Amygdala (tissue), 56 donors: ENCODE data around the gene DHX40.
"Not testable (repeated sequence)": the region's sequence is repeated elsewhere in the genome, so short reads cannot be mapped to it uniquely, and the experiment has no call there.

Experiments used
- DNase-seq, 56 donors: peaks; one replicate each; lab custom pipeline; 2025; lab: John Stamatoyannopoulos, UW

The DHX40 gene

DNA sequence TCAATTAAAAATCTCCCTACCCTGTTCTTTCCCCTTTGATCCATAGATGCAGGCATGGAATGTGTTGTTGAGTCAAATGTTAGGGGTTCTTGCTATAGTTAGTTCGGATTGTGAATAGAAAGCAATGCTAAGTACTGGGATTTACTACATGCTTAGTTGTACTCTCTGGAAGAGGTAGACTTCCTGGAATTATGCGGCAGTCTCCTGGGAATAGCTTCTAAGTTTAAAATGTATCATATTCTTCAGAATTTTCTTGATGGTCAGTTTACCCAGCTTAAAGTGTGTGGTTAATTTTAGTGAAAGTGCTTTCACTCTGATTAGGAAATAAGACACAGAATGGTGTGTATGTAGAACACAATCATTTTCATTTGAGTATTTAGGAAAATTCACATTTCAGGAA, 57.7 kb downstream of the DHX40 start:
- no peak for DNase-seq

DNA sequence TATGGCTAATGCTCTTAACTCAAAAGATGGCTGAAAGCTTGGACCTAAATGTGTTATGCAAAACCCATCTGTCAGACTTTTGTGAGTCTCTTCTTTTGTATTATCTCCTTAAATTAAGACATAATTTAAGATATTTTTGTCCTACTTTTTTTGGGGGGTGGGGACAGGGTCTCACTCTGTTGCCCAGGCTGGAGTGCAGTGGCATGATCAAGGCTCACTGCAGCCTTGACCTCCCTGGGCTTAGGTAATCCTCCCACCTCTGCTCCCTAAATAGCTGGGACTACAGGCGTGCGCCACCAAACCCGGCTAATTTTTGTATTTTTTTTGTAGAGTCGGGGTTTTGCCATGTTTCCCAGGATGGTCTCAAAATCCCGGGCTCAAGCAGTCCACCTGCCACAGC, 61.3 kb downstream of the DHX40 start:
- no peak for DNase-seq

DNA sequence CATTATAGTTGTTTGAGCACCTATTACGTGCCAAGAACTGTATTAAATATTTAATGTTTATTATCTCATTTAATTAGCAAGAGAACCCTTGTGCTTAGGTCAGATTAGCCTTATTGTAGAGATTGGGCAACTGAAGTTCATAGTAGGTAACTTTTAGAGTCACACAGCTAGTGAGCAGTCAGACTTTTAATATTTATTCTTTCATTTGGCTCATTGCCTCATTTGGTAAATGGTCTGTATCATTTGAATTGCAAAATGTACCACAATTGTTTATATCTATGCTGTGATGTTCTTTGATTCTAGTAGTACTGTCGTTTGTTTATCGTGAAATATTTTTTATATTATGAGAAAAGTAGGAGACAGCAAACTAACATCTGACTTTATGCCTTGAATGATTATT, 61.9 kb downstream of the DHX40 start:
- no peak for DNase-seq

DNA sequence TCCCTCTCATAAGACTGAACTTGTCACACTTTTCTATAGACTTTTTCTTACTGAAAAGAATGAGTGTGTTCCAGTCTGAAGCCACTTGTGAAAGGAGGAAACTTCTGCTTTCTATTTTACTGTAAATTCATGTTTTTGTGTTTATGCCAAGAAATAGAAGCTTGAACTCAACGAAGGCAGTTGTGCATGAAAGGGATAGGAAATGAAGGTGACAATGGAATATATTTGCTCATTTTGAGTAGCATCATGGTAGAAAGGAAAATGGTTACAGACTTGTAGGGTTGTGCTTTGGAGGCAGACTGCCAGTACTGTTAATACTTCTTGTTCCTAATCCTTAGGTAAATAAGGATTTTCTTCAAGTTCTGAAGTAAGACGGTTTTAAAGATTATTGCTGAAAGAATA, 62.4 kb downstream of the DHX40 start:
- no peak for DNase-seq

DNA sequence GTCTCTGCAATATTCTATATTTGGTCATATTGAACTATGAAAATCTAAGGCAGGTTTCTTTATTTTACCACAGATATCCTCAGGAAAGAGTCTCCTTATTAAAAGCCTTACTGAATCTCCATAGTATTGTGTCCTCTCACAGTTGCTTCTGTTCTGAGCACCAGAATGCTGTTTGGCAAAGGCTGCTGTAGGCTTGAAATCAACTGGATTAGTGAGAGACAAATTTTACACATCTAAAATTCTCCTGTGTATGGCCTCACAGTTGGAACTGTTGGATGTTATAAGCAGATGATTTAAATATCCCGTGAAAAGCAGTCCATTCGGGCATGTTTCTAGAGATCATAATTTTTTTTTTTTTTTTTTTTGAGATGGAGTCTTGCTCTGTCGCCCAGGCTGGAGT, 63.8 kb downstream of the DHX40 start:
- DNase-seq: no peak

DNA sequence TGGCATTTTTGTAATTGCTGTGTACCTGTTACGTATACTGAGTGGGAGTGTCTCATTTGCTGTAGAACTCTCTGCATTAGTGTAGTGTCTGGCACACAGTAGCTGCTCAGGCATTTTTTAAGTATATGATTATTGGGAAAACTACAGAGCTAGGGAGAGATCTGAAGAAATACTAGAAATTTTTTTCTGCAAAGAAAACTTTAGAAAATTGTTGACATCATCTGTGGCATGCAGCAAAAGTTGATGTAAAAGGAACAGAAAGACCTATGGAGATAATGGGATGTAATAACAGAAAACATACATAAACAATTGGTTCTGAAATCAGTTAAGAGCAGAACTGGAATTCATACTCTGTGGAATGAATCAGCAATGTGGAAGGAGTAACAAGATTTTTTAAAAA, 65.9 kb downstream of the DHX40 start:
- no peak for DNase-seq

DNA sequence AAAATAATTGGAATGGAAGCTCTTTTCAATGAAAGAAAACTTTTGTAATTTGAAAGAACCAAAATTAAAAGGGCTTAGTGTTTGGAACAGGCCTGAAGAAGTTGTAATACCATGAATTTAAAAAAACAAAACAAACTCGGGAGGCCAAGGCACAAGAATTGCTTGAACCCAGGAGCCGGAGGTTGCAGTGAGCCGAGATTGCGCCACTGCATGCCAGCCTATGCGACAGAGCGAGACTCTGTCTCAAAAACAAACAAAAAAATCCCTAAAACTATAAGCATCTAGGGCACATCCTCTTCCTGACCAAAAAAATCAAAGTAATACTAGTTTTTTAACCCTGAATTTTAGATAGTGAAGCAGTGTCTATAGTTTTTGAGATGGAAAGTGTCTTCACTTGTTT, 67.0 kb downstream of the DHX40 start:
- DNase-seq: no peak

DNA sequence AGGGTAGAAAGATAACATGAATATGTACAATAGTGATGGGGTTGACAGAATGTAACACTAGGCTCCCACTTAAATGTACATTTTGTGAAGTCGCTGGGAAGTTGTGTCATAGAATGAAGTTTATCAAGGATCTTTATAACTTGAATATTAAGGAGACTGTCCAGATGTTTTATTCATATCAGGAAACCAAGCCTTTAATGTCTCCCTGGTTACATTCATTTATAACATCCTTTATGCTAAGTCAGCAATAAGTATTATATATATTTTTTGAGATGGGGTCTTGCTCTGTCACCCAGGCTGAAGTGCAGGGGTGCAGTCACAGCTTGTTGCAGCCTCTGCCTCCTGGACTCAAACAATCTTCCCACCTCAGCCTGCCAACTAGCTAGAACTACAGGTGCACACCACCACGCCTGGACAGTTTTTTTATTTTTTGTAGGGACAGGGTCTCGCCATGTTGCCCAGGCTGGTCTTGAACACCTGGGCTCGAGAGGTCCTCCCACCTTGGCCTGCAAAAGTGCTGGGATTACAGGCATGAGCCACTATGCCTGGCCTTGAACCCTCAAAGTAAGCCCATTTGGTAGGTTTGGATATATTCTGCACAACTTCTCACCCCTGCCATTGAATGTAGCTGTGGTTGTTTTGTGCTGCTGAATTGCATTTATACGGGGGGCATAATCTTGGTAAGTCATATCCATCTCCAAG, 68.4 kb downstream of the DHX40 start:
- DNase-seq: no peak

DNA sequence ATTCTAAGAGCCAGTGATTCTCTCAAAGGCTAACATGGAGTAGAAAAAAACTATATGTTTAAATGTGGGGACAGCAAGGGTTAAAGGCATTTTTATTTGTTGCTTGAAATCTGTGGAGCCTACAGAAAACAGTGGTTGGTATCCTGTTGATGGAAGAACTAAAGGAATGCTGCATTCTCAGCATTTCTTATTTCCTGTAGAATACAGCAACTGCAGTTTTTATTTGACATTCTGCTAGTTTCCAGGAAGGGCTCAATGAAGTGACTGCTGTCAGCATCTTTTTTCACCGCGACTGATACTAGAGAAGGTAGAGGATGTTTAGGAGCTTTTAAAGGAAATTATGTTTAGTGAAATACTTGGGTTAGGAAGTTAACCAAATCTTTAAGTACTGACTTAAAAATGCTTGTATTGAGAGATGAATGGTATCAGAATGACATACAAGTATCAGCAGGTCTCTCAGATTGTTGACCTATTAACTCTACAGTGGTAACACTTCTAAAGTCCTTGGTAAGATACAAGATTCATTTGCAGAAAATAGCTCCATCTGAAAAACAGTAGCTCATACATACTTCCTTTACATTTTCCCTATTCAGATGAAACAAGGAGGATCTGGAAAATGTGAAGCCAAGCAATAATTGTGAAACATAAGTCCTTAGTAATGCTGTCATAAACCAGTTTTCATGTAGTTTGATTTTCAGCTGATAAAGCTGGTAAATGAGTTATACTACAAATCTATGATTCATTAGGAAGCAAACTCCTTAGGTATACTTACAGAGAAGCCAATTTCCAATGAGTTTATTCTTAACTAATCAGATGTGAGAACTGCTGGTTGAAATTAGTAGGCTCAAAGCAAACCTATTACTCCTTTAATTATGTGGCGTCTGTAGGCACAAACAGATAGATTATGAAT, 69.5 kb downstream of the DHX40 start:
- no peak for DNase-seq

DNA sequence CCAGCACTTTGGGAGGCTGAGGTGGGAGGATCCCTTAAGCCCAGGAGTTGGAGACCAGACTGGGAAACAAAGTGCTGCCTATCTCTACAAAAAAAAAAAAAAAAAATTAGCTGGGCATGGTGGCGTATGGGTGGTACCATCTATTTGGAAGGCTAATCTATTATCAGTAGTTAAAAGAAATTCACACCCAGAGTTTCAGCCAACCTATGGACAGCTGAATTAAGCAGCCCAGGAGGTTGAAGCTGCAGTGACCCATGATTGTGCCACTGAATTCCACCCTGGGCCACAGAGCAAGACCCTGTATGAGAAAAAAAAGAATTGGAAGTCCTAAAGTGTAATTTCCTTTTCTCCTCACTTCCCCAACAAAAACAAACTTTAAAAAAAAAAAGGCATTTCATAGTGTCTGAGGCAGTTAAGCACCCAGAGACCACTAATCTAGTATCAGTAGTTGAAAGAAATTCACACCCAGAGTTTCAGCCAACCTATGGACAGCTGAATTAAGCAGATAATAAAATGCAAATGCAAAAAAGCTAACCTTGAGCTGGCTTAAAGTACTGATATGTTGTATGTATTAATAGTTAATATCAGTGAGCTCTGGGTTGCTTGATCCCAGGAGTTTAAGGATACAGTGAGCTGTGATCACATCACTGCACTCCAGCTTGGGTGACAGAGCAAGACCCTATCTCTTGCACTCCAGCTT, 72.4 kb downstream of the DHX40 start:
- DNase-seq: no peak

DNA sequence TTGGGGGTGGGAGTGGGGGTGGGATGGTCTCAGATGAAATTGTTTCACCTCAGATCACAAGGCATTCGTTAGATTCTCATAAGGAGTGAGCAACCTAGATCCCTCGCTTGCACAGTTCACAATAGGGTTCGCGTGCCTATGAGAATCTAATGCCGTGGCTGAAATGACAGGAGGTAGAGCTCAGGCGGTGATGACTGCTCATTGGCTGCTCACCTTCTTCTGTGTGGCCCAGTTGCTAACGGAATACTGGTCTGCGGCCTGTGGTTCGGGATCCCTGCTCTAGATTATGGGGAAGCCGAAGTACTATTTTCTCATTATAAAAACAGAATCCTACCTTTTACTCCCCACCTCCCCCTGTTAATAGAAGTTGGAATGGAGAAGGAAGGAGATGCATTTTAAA, 73.1 kb downstream of the DHX40 start:
- no peak for DNase-seq

DNA sequence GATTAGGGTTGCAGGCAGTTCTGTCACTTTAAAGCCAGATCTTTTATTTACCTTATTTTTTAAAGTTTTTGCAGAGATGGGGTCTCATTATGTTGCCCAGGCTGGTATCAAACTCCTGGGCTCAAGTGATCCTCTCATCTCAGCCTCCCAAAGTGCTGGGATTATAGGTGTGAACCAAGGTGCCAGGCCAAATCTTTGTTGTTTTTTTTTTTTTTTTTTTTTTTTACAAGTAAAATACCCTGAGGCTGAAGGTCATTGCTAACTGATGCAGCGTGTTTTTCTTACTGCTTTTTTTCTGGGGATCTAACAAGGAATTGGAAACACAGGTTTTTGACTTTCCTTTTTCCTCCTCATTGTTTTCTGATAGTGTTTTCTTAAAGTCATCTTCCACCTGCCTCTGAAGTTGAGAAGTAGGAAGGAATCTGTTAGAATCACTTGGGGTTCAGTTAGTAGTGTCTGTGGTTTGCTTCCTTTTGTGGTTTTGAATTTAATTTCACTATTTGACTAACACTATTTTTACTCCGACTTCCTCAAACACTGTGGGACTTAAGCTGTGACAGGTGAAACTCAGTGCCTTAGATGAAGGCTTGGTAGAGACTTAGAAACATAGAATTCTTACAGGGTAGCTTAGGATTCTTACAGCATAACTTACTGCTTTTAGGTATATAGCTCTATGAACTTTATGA, 76.5 kb downstream of the DHX40 start:
- DNase-seq: no peak

DNA sequence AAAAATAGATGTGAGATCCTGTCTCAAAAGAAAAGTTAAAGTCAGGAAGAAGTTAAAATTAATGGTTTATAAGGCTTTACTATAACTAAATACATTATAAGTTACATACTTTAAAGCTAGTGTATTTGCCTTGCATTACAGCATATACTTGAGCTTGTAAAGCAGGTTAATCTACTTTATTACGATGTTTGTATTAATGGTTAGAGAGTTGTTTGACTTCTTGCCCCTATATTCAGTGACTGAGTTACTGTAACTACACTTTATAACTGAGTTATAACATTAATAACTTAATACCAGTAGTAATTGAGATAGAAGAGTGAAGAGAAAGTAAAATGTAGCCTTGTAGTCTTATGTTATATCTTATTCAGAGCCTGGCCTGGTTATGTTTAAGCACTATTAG, 77.2 kb downstream of the DHX40 start:
- DNase-seq: no peak

DNA sequence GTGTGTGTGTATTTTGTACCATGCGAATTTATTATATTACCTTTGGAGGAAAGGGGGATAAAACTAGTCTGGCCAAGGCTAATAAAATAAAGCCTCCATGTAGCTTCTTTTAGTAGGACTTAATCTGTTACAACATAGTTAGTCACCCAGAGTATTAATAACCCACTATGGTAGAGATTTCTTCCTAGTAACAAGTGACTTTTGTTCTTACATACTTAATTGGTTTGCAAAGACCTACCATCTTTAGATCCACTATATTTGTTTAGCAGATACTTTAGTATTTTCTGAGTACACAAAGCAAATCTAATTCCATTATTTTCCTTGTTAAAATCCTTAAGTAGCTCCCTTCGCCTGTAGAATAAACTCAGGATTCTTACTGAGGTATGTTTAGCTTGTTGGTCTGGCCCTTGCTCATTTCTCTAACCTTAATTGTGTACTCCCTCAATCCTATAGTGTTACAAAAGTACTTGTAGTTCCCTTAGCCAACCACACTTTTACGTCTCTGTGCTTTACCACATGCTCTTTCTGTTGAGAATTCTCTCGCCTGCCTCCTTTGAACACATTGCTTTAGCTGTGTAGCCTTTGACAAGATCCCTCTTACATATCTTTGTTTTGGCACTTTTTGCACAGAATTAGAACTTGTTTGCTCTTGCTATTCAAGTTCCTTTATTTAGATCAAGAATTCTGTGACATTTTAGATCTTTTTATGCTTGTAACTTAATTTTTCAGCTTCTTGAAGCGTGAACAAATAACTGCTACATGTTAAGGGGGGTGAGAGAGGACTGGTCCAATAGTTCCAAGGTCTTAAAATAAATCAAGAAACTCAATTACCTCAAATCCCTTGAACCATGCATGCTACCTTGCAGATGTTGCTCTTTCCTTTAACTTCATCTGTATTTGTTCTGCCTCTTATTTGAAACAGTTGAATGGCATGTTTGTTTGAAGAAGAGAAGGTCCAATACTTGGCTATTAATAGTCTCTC, 78.0 kb downstream of the DHX40 start:
- no peak for DNase-seq

DNA sequence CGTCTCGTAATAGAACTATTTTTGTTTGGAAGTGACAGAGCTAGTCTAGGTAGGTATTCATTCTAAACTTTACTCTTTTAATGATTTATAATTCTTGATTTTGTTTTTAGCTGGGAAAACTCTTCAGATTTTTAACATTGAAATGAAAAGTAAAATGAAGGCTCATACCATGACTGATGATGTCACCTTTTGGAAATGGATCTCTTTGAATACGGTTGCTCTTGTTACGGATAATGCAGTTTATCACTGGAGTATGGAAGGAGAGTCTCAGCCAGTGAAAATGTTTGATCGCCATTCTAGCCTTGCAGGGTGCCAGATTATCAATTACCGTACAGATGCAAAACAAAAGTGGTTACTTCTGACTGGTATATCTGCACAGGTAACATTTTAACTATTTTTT, 81.9 kb downstream of the DHX40 start:
- DNase-seq: no peak

DNA sequence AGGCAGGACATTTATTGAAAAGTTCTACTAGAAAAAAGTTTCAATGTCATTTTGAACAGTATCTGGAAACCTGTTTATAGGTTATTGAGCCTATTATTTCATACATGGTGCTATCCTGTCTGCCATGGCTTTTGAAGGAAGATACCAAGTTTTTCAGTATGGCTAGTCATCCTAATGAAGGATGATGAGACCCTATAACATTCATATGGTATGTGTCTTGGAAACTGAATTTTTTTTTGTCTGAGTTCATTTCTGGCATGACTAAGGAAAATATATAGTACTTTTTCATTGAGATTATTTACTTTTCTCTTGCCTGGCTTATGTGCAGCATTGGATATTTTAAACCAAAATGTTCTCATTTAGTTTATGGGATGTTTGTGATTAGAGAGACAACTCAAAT, 84.5 kb downstream of the DHX40 start:
- no peak for DNase-seq

DNA sequence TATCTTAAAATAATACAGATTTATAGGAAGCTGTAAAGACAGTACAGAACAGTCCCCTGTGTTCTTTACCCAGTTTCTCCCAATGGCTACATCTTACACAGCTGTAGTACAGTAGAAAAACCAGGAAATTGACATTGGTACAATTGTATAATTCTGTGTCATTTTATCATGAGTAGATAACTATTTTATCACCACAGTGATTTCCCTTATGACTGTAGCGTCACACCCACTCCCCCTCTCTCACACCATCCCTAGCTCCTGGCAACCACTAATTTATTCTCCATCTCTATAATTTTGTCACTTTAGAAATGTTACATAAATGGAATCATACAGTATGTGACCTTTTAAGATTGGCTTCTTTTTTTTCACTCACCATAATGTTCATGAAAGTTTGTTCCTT, 85.2 kb downstream of the DHX40 start:
- no peak for DNase-seq

DNA sequence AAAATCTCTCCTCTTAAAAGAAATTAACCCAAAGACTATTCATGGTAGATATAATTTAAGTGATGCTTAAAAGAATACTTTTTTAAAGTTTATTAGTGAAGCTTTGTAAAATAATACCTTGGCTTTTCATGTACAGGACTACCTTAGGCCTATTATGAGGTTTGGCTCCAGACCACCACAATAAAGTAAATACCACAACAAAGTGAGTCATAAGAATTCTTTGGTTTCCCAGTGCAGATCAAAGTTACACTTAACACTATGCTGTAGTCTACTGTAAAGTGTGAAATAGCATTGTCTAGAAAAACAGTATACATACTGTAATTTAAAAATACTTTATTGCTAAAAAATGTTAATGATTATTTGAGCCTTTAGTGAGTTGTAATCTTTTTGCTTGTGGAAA, 85.9 kb downstream of the DHX40 start:
- no peak for DNase-seq

DNA sequence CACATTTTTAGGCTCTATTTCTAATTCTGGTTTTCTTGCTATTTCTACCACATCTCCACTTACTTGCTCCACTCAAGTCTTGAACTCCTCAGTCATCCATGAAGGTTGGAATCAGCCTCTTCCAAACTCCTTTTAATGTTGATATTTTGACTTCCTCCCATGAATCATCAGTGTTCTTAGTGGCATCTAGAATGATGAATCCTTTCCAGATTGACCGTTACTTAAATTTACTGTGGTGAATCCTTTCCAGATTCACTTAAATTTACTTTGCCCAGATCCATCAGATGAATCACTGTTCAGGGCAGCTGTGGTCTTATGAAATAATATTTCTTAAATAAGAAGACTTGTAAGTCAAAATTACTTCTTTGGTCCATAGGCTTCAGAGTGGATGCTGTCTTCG, 86.7 kb downstream of the DHX40 start:
- DNase-seq: no peak

DNA sequence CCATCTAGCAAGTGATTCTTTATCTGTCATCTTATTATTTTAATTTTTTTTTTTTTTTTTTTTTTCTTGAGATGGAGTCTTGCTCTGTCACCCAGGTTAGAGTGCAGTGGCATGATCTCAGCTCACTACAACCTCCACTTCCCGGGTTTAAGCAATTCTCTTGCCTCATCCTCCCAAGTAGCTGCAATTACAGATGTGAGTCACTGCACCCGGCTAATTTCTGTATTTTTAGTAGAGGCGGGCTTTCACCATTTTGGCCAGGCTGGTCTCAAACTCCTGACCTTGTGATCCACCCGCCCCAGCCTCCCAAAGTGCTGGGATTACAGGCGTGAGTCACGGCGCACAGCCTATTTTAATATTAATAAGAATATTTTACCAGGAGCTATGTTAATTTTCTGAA, 91.2 kb downstream of the DHX40 start:
- DNase-seq: not testable (repeated sequence)
